ENCODE results near the gene MMP8. TPM values are rescaled to one million over a fixed set of nuclear protein-coding genes. Genes with fewer than 3 reads are reported as not detected.
A peak's percentile ranks its signal among the peaks of the same experiment; 100 is the strongest.

Gene MMP8
- total and polyA plus RNA-seq, 10 of the 15 experiments (the other 5 are each of a cell fraction or from before 2014, with no cell fraction given), result 0.01 TPM; not detected in 9

GRCh38 chr11:102669664-102670063 lies 55.1 kb downstream of the MMP8 start:
- Histone ChIP-seq H3K4me3 (no peak overlapping the region), H3K4me1 (ENCODE audit: control insufficient read depth, insufficient read depth, low read length) (no peaks in the 10 kb centered on the region), H3K36me3 (ENCODE audit: control insufficient read depth in 2 of 2, insufficient read depth in 2 of 2, low read length in 1 of 2) (no peaks in the 10 kb centered on the region), H3K4me2 (ENCODE audit: control insufficient read depth, insufficient read depth) (no peak overlapping the region), H3K27ac (ENCODE audit: control insufficient read depth, insufficient read depth) (no peak overlapping the region), H3K9me3 (replicated peaks; ENCODE audit: control insufficient read depth, insufficient read depth, low read length) (no peaks in the 10 kb centered on the region), H3K9ac (ENCODE audit: control insufficient read depth, insufficient read depth, low read length) (no peak overlapping the region), H3K27me3 (replicated peaks in 1 of 2; ENCODE audit: control insufficient read depth in 2 of 2, insufficient read depth in 2 of 2, low read length in 1 of 2) (no peaks in the 10 kb centered on the region), H2AFZ (ENCODE audit: control insufficient read depth, low read depth, low read length) (no peak overlapping the region), H3K79me2 (ENCODE audit: control insufficient read depth, insufficient read depth, low read length) (no peaks in the 10 kb centered on the region), H4K20me1 (ENCODE audit: control insufficient read depth, insufficient read depth) (no peaks in the 10 kb centered on the region)
- ChIA-PET POLR2A (no interaction called here), SMC1A (ENCODE audit: uncharacterized antibody, unreplicated experiment) (interaction anchor here (1.6 to 1.8 kb wide), 2 partner anchors 57 to 174 kb away, joined by 3 to 6 read pairs; no protein-coding TSS in a partner anchor), CTCF (interaction anchor here (0.6 to 8.4 kb wide), 6 partner anchors 45 to 736 kb away, joined by 3 to 196 read pairs (median 25); partner anchors contain the start of gene MMP20), RAD21 (ENCODE audit: unreplicated experiment) (interaction anchor here (0.6 to 6.3 kb wide), 2 partner anchors 56 to 280 kb away, joined by 3 to 106 read pairs; no protein-coding TSS in a partner anchor)
- in situ Hi-C loops (cut with MboI) (loop anchor here (25.0 kb wide), 1 partner anchor 807 kb away; no protein-coding TSS in a partner anchor), intact Hi-C loops (cut with micrococcal nuclease; ENCODE audit: unreplicated experiment) (loop anchor here (5.0 kb wide), 1 partner anchor 57 kb away; no protein-coding TSS in a partner anchor)
- WGBS (ENCODE audit: insufficient coverage, insufficient replicate concordance, low lambda C conversion rate, missing lambda C conversion rate), result 13% methylated on average over 3 of the region's 3 CpGs
- no TSS peak for BruUV-seq (replicated peaks)
- FAIRE-seq (no peak), DNase-seq (ENCODE audit: low read depth, low spot score) (no peak), ATAC-seq (peak; percentile 74)
- TF ChIP-seq MXI1 (IDR thresholded peaks at IDR 0.05; ENCODE audit: low read depth, low read length) (no peak), RUNX3 (IDR thresholded peaks at IDR 0.05; ENCODE audit: low read length) (peak; percentile 44), ATF7 (IDR thresholded peaks at IDR 0.05; ENCODE audit: low read depth) (peak; percentile 37; the same call in 1 of the 2 replicates)

GRCh38 chr11:102666331-102666957 lies 58.3 kb downstream of the MMP8 start:
- CTCF ChIA-PET, result interaction anchor here (0.6 to 8.4 kb wide), 100 partner anchors 9 to 1280 kb away, joined by 3 to 196 read pairs (median 5); partner anchors contain the start of gene MMP20
- Histone ChIP-seq H3K79me2 (ENCODE audit: control insufficient read depth, insufficient read depth, low read length) (no peaks in the 10 kb centered on the region), H3K9ac (ENCODE audit: control insufficient read depth, insufficient read depth, low read length) (no peak overlapping the region), H4K20me1 (ENCODE audit: control insufficient read depth, insufficient read depth) (no peaks in the 10 kb centered on the region), H3K27ac (ENCODE audit: control insufficient read depth, insufficient read depth) (no peak overlapping the region), H3K4me3 (no peak overlapping the region), H3K4me2 (ENCODE audit: control insufficient read depth, insufficient read depth) (no peak overlapping the region), H3K9me3 (replicated peaks; ENCODE audit: control insufficient read depth, insufficient read depth, low read length) (no peaks in the 10 kb centered on the region), H3K4me1 (ENCODE audit: control insufficient read depth, insufficient read depth, low read length) (no peaks in the 10 kb centered on the region), H2AFZ (ENCODE audit: control insufficient read depth, low read depth, low read length) (no peak overlapping the region), H3K36me3 (ENCODE audit: control insufficient read depth in 2 of 2, insufficient read depth in 2 of 2, low read length in 1 of 2) (no peaks in the 10 kb centered on the region), H3K27me3 (replicated peaks in 1 of 2; ENCODE audit: control insufficient read depth in 2 of 2, insufficient read depth in 2 of 2, low read length in 1 of 2) (peaks cover 0 to 3% of the 10 kb centered on the region in 2 experiments; a peak in 1 of 4 replicates)
- WGBS (ENCODE audit: insufficient coverage, insufficient replicate concordance, low lambda C conversion rate, missing lambda C conversion rate), result 3% methylated on average over 4 of the region's 4 CpGs
- SMC1A ChIA-PET (ENCODE audit: uncharacterized antibody, unreplicated experiment), result interaction anchor here (0.6 to 4.6 kb wide), 57 partner anchors 8 to 806 kb away, joined by 3 to 98 read pairs (median 4); partner anchors contain the start of gene CEP126
- in situ Hi-C loops (cut with MboI), result loop anchor here (25.0 kb wide), 1 partner anchor 804 kb away; no protein-coding TSS in a partner anchor
- intact Hi-C loops (cut with micrococcal nuclease; ENCODE audit: unreplicated experiment), result loop anchor here (1.0 to 5.0 kb wide), 5 partner anchors 46 to 378 kb away; no protein-coding TSS in a partner anchor
- DNase-seq (ENCODE audit: low read depth, low spot score) (no peak), FAIRE-seq (no peak), ATAC-seq (peak; percentile 76)
- RAD21 ChIA-PET (ENCODE audit: unreplicated experiment), result interaction anchor here (0.6 to 6.3 kb wide), 59 partner anchors 8 to 1229 kb away, joined by 3 to 106 read pairs (median 4); partner anchors contain the start of gene MMP20
- no TSS peak for BruUV-seq (replicated peaks)
- POLR2A ChIA-PET, result interaction anchor here (0.6 to 0.9 kb wide), 4 partner anchors 53 to 372 kb away, joined by 3 to 4 read pairs (median 4); no protein-coding TSS in a partner anchor
- TF ChIP-seq BHLHE40 (IDR thresholded peaks at IDR 0.05; ENCODE audit: borderline replicate concordance in 1 of 2, low read depth in 2 of 2, low read length in 1 of 2), result no peak
- no peak for TF ChIP-seq CEBPB (IDR thresholded peaks at IDR 0.05; ENCODE audit: borderline replicate concordance in 1 of 2, low read depth in 2 of 2, low read length in 2 of 2)
- TF ChIP-seq RFX5 (IDR thresholded peaks at IDR 0.05; ENCODE audit: low read depth, low read length), result no peak
- no peak for TF ChIP-seq CHD2 (IDR thresholded peaks at IDR 0.05; ENCODE audit: borderline replicate concordance, low read depth, low read length)
- peak; percentile 81 to 87 (median 82) for TF ChIP-seq CTCF (IDR thresholded peaks at IDR 0.05 in 2 of 3, conservative IDR thresholded peaks at IDR 0.05 in 1 of 3; ENCODE audit: control insufficient read depth in 2 of 3, extremely low read depth in 1 of 3, insufficient read depth in 1 of 3, low read depth in 3 of 3, low read length in 3 of 3)
- TF ChIP-seq YY1 (IDR thresholded peaks at IDR 0.05; ENCODE audit: low read depth, low read length), result 0 out of 2 replicates have a peak, but pooled peaks have one; percentile 25
- no peak for TF ChIP-seq SREBF1 (IDR thresholded peaks at IDR 0.05; ENCODE audit: low read length)
- TF ChIP-seq E2F4 (IDR thresholded peaks at IDR 0.05; ENCODE audit: low read depth, low read length), result no peak
- TF ChIP-seq BRCA1 (IDR thresholded peaks at IDR 0.05; ENCODE audit: low read depth, low read length), result no peak

Measured in GM12878 (cell line).